T-helper 22 cell (primary cell): ENCODE data around the gene GNAI3.

Experiments
- DNase-seq: peaks from one replicate; pipeline ENCODE4 v3.0.0-alpha.2; 2020; ENCODE audit warnings: low read depth

The GNAI3 gene

GRCh38 chr1:109548321-109549267 lies at the start of gene GNAI3:
TSS of gene GNAI3 (plus strand) at chr1:109548615. CDS start at chr1:109548721, 106 bp downstream.
- DNase-seq: peak; percentile 94

GRCh38 chr1:109499081-109499480 lies 49.3 kb upstream of the GNAI3 start:
- no peak for DNase-seq

GRCh38 chr1:109499661-109500536 lies 48.5 kb upstream of the GNAI3 start:
- peak; percentile 35 for DNase-seq

- DNase-seq: no peak
These were observed 47.5 kb upstream of the GNAI3 start for GRCh38 chr1:109500941-109501381.

DNA sequence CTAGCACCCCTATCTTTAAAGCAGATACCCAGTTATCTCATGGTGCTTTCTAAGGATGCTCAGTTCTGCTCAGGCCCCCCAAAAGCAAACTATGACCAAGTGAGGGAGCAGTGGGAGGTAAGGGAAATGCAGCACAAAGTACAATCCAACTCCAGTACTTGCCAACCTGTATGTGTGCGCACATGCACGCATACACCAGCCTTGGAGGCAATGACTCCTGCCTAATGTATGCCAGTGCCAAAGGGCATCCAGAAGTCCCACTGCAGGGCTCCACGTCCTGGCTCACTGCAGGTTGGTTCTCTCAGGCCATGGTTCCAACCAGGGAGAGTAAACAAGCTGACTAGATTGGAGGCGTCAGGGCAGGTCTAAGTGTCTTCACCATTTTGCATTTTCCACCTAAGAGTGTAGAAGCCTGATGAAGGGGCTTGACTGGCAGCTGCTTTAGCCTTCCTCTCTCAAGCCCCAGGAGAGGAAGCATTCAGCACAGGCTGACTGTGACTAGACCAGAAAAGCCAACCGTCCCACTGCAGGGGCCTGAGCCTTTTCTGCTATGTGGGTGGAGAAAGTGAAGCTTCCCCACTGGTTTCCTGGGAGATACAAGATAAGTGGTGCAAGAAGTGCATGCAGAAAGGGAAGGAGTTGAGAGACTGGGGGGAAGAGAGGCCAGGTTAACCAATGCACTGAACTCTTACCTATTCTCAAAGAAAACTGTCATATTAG lies 46.6 kb upstream of the GNAI3 start:
- DNase-seq: no peak

DNA sequence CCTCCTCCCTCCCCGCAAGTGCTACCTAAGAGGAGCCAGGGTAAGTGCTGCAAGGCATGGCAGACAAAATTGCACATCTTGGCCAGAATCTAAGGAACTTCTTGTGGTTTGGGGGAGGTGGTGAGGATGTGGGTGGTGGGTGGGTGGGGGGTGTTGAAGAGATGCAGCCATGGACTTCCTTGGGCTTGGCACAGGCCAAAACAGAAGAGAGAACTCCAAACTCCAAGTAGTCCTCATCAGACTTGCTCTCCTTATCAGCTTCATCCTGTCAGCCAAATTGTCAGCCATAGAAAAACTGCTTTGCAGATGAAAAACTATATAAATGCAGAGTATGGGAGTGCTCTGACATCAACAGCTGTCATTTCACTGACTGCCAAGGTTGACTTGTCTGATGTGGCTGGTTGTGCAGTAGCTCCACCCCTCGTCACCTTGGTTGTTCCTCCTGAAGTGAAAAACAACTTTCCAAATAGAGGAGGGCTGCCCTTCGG lies 46.0 kb upstream of the GNAI3 start:
- peak; percentile 55 for DNase-seq

- DNase-seq: no peak
These were observed 44.5 kb upstream of the GNAI3 start for GRCh38 chr1:109503935-109504334.

DNA sequence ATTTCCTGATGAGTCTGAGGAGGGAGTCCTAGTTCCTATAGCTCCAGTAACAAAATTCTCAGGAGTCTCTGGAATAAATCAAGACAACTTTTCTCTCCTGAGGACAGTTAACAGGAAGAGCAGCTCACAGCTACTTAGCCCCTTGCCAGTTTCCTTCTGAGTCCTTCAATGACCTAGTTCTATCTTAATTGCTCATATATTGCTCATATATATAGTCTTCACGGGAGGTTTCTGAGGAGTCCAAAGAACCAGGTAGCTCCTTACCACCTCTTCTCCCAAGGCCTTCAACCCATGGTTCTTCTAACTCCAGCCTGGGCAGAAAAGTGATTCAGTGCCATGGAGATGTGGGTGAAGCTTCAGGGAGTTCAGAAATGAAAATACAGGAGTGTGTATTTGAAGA lies 43.4 kb upstream of the GNAI3 start:
- DNase-seq: no peak

- no peak for DNase-seq
These were observed 40.2 kb upstream of the GNAI3 start for GRCh38 chr1:109508001-109508872.

DNA sequence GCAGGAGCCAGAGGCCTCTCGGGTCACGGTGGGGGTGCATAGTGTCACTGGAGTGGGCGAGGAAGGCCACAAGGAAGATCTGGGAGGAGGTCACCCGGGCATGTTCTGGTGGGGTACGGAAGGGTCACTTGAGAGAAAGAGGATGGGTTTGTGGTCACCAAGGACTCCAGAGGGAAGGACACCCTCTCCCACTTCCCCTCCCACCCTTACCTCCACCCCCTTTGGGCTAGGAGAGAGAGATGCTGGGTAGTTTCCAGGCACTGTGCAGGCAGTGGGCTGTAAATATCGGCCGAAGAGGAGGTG lies 39.6 kb upstream of the GNAI3 start:
- no peak for DNase-seq

- peak; percentile 37 for DNase-seq
These were observed 39.0 kb upstream of the GNAI3 start, which contains the start of gene AMIGO1 for GRCh38 chr1:109509176-109510134. TSS of gene AMIGO1 (minus strand) at chr1:109509727. CDS start at chr1:109508912, 815 bp downstream.

GRCh38 chr1:109513110-109513710 lies 35.2 kb upstream of the GNAI3 start:
- no peak for DNase-seq

DNA sequence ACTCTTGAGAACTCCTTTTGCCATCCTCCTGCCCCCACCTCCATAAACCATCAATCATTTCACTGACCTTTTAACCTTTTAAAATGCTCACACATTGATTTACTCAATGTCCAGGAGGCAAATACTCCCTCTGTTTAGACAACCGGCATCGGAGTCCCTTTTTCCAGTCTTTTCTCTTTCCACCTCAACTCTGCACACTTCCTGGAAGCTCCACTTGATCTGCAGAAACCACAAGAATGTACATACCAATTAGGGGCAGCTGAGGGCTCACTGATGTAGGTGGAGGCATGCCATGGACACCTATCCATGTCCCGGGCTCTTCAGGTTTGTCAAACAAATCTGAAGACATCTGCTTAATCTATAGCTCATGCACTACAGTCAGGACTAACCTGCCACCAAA lies 33.6 kb upstream of the GNAI3 start:
- DNase-seq: no peak

DNA sequence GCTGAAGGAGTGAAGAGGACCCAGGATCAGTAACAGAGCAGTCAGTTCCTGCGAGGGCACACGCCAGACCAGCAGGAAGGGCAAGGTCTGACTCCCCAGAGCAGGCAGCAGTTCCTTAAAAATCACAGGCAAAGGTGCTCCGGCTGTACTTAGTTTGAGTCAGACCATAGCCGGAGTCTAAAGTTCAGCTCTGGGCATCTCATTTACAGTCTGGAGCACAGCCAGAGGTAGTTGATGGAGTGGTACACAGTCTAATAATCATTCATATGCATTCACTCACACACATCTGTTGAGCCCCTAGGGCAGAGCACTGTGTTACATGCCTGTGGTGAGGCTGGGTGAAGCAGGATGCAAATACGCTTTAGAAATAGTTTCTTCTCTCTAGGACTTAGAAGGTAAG lies 31.5 kb upstream of the GNAI3 start:
- DNase-seq: no peak

DNA sequence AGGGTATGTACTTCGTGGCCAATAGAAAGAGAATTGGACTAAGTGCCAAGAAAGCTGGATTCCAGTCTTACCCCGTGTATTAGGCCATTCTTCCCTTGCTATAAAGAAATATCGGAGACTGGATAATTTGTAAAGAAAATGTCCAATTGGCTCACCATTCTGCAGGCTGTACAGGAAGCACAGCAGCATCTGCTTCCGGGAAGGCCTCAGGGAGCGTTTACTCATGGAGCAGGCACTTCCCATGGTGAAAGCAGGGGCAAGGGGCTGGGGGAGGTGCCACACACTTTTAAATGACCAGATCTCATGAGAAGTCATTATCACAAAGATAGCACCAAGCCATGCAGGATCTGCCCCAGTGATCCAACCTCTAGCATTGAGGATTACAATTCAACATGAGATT lies 31.1 kb upstream of the GNAI3 start:
- no peak for DNase-seq

- DNase-seq: no peak
These were observed 27.1 kb upstream of the GNAI3 start for GRCh38 chr1:109521002-109521951.

GRCh38 chr1:109522026-109522425 lies 26.4 kb upstream of the GNAI3 start:
- no peak for DNase-seq

DNA sequence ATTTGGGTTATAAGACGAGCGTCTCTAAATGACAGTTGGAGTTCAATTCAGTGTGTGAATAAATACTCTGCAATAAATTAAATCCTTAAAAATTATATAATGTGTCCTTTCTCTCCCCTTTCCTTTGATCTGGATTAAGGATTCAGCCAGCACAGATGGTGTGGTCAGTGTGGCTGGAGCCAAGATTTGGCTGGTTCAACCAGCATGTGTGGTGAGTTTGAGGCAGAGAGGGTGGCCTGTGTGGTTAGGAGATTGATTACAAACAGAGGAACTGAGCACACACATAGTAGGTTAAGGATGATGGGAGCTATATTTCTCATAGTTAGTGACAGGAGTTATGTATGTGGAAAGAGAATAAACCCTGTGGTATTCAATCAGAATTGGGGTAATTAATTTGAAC lies 24.7 kb upstream of the GNAI3 start:
- no peak for DNase-seq
